Duodenal mucosa (tissue), 2 donors: ENCODE data around the gene ACER2.

ENCODE experiments used
- H3K27ac ChIP-seq: one replicate; pipeline ENCODE4 v1.7.0; 2013; ENCODE audit warnings: low read depth, low read length
- H3K27me3 ChIP-seq, 2 donors: one replicate each; pipeline ENCODE4 v1.7.0; 2013; ENCODE audit warnings: low read length in 2 of 2, control low read depth in 1 of 2; ENCODE audit not compliant: insufficient read depth in 2 of 2, control insufficient read depth in 1 of 2
- H3K36me3 ChIP-seq, 2 donors: one replicate each; pipeline ENCODE4 v1.7.0; 2013; ENCODE audit warnings: low read length in 2 of 2, control low read depth in 1 of 2; ENCODE audit not compliant: insufficient read depth in 2 of 2, control insufficient read depth in 1 of 2
- H3K4me1 ChIP-seq, 2 donors: one replicate each; pipeline ENCODE4 v1.7.0; 2013; ENCODE audit warnings: low read length in 2 of 2, control low read depth in 1 of 2; ENCODE audit not compliant: insufficient read depth in 2 of 2, control insufficient read depth in 1 of 2
- H3K4me3 ChIP-seq, 2 donors: one replicate each; pipeline ENCODE4 v1.7.0; 2013; ENCODE audit warnings: low read length in 2 of 2, low read depth in 1 of 2
- H3K9ac ChIP-seq, 2 donors: one replicate each; pipeline ENCODE4 v1.7.0; 2013; ENCODE audit warnings: low read length in 2 of 2, low read depth in 1 of 2
- H3K9me3 ChIP-seq, 2 donors: one replicate each; pipeline ENCODE4 v1.7.0; 2013; ENCODE audit warnings: low read length in 2 of 2, control low read depth in 1 of 2; ENCODE audit not compliant: control insufficient read depth in 1 of 2

The ACER2 gene

DNA sequence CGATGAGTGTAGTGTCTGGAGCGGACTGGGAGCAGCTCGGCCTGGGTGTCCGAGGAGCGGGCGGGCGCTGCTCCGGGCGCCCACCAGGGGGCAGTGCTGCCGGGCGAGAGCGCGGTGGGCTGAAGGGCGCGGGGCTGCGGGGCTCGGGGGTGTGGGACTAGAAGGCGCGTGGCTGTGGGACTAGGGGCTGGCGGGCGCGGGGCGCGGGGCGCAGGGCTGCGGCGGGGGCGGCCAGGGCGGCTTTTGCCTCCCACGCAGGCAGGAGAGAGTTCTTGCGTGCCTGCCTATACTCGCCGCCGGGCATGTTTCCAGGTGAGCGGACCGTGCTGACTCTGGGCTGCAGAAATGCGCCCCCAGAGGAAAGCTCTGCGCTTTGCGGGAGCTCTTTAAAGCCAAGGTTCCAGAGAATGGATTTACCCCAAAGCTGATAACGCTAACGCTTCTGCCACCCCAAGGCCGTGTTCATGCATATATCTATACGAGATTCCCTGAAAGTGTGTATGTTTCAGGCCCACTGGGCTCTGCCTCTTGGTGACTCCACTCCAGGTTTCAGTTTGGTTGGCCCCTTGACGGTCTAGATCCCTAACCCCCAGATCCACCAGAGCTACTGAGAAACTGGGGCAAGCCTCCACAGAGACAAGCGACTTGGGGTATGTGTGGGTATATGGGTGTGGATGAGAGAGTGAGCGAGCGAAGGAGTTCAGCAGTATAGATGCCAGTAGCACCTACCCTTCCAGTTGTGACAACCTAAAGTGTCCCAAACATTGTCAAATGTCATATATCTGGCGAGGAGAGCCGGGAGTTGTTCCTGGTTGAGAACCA, 56.2 kb downstream of the ACER2 start:
- peak overlapping the region; percentile 48 to 53 for H3K4me3 ChIP-seq
- no peaks in the 10 kb centered on the region for H3K27me3 ChIP-seq
- H3K27ac ChIP-seq, result no peak overlapping the region
- H3K9ac ChIP-seq, result no peak overlapping the region
- H3K36me3 ChIP-seq, result no peaks in the 10 kb centered on the region
- no peaks in the 10 kb centered on the region for H3K9me3 ChIP-seq
- peaks cover 4 to 10% of the 10 kb centered on the region in 2 donors for H3K4me1 ChIP-seq

DNA sequence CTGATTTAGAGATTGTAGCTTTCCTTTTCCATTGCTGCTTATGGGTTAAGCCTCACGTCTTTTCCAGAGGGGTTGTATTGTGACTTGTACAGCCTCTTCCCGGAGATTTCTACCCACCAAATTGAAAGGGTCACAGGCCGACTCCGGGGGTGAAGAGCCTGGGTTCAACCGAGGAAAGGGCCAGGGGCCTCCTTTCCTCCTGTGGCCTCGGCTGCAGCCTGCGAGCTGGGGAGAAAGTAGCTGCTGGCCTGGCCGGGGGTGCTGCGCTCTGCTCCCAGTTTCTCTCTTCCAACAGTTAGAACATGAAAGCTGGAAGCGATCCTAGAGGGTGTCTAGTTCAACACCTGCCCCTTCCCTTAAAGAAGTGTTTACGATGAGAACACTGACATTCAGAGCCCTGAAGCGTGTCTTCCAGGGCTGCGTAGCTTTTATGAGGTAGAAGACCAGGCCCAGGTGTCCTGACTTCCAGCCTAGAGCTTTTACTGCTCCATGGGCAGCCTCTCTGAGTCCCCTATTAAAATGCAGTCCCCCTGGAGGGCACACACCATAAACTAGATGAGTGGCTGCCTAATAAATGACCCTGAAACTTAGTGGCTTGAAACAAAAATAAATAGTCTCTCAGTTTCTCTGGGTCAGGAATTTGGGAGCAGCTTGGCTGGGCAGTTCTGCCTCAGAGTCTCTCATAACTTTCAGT, 56.9 kb downstream of the ACER2 start:
- Histone ChIP-seq H3K9ac (no peak overlapping the region), H3K27me3 (no peaks in the 10 kb centered on the region), H3K4me3 (no peak overlapping the region), H3K36me3 (no peaks in the 10 kb centered on the region), H3K27ac (no peak overlapping the region), H3K4me1 (peaks cover 4 to 10% of the 10 kb centered on the region in 2 donors), H3K9me3 (no peaks in the 10 kb centered on the region)

DNA sequence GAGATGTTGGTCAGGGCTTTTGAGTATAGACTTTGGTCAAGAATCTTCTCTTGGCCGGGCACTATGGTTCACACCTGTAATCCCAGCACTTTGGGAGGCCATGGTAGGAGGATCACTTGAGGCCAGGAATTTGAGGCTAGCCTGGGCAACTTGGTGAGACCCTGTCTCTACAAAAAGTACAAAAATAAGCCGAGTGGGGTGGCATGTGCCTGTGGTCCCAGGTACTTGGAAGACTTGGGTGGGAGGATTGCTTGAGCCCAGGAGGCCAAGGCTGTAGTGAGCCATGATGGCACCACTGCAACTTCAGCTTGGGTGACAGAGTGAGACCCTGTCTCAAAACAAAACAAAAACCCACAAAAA, 57.5 kb downstream of the ACER2 start:
- no peaks in the 10 kb centered on the region for H3K27me3 ChIP-seq
- H3K27ac ChIP-seq, result no peak overlapping the region
- no peak overlapping the region for H3K9ac ChIP-seq
- H3K4me1 ChIP-seq, result peaks cover 4 to 10% of the 10 kb centered on the region in 2 donors
- no peaks in the 10 kb centered on the region for H3K9me3 ChIP-seq
- no peaks in the 10 kb centered on the region for H3K36me3 ChIP-seq
- no peak overlapping the region for H3K4me3 ChIP-seq

DNA sequence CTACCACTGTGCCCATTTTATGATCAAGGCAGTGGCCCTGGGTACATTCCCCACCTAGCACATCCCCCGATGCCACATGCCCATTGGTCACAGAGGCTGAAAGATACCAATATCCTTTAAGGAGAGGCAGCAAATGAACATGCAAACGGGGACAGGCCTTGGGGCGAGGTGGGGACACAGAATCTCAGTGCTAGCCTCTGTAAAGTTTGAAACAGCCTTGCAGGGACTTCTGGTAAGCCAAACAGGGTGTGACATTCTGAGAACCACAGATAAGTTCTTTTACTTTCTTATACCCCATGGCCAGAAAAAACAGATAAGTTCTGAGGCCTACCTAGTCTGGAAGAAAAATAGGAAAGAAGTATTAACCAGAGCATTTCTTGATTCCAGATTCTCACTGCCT, 60.5 kb downstream of the ACER2 start:
- H3K27ac ChIP-seq, result no peak overlapping the region
- H3K4me1 ChIP-seq, result peaks cover 10 to 14% of the 10 kb centered on the region in 2 donors
- no peak overlapping the region for H3K9ac ChIP-seq
- H3K4me3 ChIP-seq, result no peak overlapping the region
- H3K9me3 ChIP-seq, result no peaks in the 10 kb centered on the region
- H3K36me3 ChIP-seq, result no peaks in the 10 kb centered on the region
- no peaks in the 10 kb centered on the region for H3K27me3 ChIP-seq

DNA sequence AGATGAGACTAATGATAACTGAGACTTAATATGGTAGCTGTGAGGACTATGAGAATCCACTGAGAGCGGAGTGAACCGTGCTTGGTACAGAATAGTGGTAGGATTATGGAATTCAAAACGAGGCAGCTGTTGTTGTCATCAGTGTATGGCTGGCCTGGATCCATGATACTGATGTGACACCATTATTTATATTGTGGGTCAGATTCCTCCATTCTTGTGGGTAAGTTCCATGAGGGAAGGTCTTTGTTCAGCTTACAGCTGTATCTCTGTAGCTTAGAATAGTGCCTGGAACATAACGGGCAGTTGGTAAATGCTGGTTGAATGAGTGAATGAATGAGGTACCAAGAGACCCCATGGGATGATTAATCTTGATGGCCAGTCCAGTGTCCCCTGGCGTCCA, 61.8 kb downstream of the ACER2 start:
- no peaks in the 10 kb centered on the region for H3K9me3 ChIP-seq
- H3K27ac ChIP-seq, result no peak overlapping the region
- H3K4me3 ChIP-seq, result no peak overlapping the region
- H3K4me1 ChIP-seq, result peaks cover 6 to 7% of the 10 kb centered on the region in 2 donors
- H3K36me3 ChIP-seq, result no peaks in the 10 kb centered on the region
- no peaks in the 10 kb centered on the region for H3K27me3 ChIP-seq
- H3K9ac ChIP-seq, result no peak overlapping the region

DNA sequence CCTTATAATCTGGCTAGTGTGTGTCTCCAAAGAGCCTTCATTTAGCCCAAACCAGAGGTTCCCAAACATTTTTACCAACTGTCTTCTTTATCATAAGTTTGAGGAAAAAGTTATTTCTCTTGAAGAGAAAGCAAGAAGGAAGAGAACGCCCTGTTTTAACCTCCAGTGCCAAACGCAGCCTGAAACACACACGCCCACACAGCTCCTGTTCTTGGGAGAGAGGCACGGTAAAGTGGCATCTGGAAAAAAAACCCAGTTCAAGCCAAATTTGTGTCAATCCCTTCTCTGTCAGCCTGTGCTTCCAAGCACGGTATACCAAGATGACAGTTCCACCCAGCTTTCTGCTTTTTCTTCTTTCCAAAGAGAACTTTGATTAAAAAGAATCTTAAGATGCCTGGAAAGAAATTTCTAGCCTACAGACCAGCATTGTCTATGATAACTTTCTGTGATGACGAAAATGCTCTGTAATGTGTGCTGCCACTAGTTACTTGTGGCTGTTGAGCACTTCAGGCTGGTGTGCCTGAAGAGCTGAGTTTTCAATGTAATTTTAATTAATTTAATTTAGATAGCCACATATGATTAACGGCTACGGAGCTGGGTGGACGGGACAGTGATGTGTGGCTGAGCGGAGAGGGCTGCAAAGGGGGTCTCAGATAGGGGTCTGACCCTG, 62.3 kb downstream of the ACER2 start:
- no peaks in the 10 kb centered on the region for H3K27me3 ChIP-seq
- H3K9ac ChIP-seq, result no peak overlapping the region
- no peak overlapping the region for H3K27ac ChIP-seq
- H3K4me3 ChIP-seq, result no peak overlapping the region
- peaks cover 6 to 7% of the 10 kb centered on the region in 2 donors for H3K4me1 ChIP-seq
- no peaks in the 10 kb centered on the region for H3K9me3 ChIP-seq
- no peaks in the 10 kb centered on the region for H3K36me3 ChIP-seq

DNA sequence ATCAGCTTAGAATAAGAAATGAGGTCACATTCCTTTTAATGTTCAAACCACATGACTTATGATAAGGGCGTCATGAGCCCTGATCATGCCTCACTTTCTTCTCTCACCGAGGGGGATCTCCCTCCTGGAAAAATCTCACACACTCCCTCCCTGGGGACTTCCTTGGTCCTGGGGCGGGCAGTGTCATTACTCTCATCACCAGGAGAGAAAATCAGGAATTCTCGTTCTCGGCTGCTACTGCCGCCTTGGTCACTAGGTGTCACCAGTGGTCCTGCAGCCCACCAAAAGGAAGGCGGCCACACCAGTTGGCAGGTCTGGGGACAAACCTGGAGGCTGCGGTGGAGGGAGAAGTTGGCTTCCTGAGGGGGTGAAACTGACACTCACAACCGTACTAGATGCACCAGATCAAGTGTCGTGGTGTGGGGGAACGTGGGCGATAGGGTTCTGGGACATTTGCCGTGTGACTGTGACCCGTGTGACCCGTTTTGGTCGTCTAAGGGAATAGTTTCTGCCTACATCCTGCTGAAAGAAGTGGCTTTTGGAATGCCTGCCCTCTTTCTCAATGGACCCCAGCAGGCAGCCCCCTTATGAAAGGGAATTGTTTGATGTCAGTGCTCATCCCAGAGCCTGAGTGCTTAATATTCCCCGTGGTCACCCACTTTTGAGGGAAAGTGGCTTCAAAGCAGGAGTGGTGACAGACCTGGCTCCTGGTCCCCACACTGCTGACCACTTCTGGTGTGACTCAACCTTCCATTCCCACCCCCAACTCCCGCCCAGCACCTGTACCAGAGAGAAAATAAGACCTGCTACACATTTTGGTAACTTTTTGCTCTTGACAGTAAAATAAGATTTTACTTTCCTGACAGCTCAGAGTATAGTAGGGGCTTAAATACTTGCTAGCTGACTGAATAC, 63.2 kb downstream of the ACER2 start:
- no peaks in the 10 kb centered on the region for H3K36me3 ChIP-seq
- H3K4me1 ChIP-seq, result peaks cover 6 to 7% of the 10 kb centered on the region in 2 donors
- peak overlapping the region; percentile 37 for H3K4me3 ChIP-seq
- H3K9me3 ChIP-seq, result no peaks in the 10 kb centered on the region
- peak overlapping the region in 1 of 2 donors; percentile 47 for H3K9ac ChIP-seq
- H3K27ac ChIP-seq, result no peak overlapping the region
- no peaks in the 10 kb centered on the region for H3K27me3 ChIP-seq

DNA sequence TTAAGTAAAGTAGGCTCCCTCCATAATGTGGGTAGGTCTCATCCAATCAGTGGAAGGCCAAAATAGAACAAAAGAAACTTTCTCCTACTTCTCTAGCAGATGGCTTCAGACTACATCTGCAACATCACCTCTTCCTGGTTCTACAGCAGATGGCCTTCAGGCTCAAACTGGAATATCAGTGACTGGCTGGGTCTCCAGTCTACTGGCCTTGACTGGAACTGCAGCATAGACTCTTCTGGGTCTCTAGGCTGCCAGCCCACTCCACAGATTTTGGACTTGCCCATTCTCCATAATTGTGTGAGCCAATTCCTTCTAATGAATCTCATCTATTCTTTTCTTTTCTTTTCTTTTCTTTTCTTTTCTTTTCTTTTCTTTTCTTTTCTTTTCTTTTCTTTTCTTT, 64.8 kb downstream of the ACER2 start:
- Histone ChIP-seq H3K36me3 (no peaks in the 10 kb centered on the region), H3K9me3 (no peaks in the 10 kb centered on the region), H3K9ac (no peak overlapping the region), H3K27me3 (no peaks in the 10 kb centered on the region), H3K27ac (no peak overlapping the region), H3K4me1 (peaks cover 6 to 7% of the 10 kb centered on the region in 2 donors), H3K4me3 (no peak overlapping the region)

DNA sequence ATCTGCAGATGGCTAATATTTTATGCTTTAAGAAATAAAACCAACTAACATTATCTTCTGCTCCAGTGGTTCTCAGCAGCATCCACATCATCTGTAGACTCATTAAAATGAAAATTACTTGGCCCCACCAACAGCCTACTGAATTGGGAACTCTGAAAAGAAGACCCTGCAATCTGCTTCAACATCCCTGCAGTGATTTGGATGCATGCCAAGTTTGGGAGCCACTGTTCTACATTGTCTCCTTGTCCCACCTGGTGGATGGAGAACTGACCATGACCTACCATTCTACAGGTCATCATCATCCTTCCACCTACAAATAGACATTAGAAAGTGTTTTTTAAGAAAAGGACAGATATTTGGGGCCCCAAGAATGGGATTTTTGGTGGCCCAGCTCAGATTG, 71.1 kb downstream of the ACER2 start:
- Histone ChIP-seq H3K36me3 (no peaks in the 10 kb centered on the region), H3K9me3 (no peaks in the 10 kb centered on the region), H3K4me3 (no peak overlapping the region), H3K9ac (no peak overlapping the region), H3K4me1 (no peaks in the 10 kb centered on the region), H3K27me3 (no peaks in the 10 kb centered on the region), H3K27ac (no peak overlapping the region)
